ENCODE results near the gene HAUS8. TPM values are rescaled to one million over a fixed set of nuclear protein-coding genes. Genes with fewer than 3 reads are reported as not detected.

HAUS8 gene
- total and polyA plus RNA-seq, 2 donors (not counting 3 experiments of a cell fraction or from before 2014, with no cell fraction given), result 9.6 to 30.3 TPM

DNA sequence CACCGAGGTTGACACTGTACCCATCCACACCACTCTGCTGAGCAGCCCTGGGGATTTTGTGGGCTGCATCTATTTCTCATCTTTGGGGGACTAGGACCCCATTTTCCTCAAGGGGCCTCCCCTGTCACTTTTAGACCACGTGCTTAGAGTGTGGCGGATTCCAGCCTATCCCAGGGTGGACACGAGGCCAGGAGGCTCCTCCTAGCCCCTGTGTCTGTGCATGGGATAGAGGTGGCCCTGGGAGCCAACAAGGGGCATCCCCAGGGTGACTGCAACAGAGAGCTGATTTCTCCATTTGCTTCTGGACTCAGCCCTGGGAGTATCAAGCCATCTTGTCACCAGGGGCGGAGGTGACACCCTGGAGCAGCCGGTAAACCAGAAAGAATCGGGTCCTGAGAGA is 72.8 kb downstream of the HAUS8 start:
- Histone ChIP-seq H3K9me3 (replicated peaks; ENCODE audit: control insufficient read depth, insufficient read depth, low read length) (no peaks in the 10 kb centered on the region), H3K9me1 (replicated peaks; ENCODE audit: control insufficient read depth, extremely low read depth, insufficient read depth, low read length) (no peaks in the 10 kb centered on the region), H4K20me1 (replicated peaks; ENCODE audit: control insufficient read depth, extremely low read depth, insufficient read depth, low read length) (no peaks in the 10 kb centered on the region), H3K36me3 (ENCODE audit: control insufficient read depth in 2 of 2, extremely low read depth in 1 of 2, insufficient read depth in 2 of 2, low read length in 2 of 2) (no peaks in the 10 kb centered on the region), H3K4me1 (ENCODE audit: control insufficient read depth, extremely low read depth, insufficient read depth, low read length) (no peaks in the 10 kb centered on the region), H3K27me3 (ENCODE audit: control insufficient read depth in 2 of 2, insufficient read depth in 2 of 2, low read length in 2 of 2) (no peaks in the 10 kb centered on the region), H3K79me2 (ENCODE audit: control insufficient read depth, insufficient read depth, low read length) (no peaks in the 10 kb centered on the region), H3K27ac (ENCODE audit: insufficient read depth, low read depth, low read length) (no peak overlapping the region), H3K9ac (replicated peaks; ENCODE audit: extremely low read depth, insufficient read depth, low read length) (no peak overlapping the region), H3K4me3 (replicated peaks in 1 of 3; ENCODE audit: insufficient read depth in 1 of 3, low read depth in 1 of 3, low read length in 3 of 3) (no peak overlapping the region), H3K4me2 (ENCODE audit: insufficient read depth, low read length) (no peak overlapping the region), H2AFZ (ENCODE audit: low read depth, low read length) (no peak overlapping the region)
- dilution Hi-C loops (cut with MboI; ENCODE audit: extremely low pct_ligation_motif_present, low sequenced_read_pairs), result no loop called here
- TF ChIP-seq POLR2A (IDR thresholded peaks at IDR 0.05; ENCODE audit: low read depth, low read length) (no peak), JUN (IDR thresholded peaks at IDR 0.05; ENCODE audit: borderline replicate concordance, insufficient read depth, insufficient read length, low read depth) (no peak), FOS (IDR thresholded peaks at IDR 0.05; ENCODE audit: borderline replicate concordance, insufficient read depth, low read length) (no peak), GATA2 (IDR thresholded peaks at IDR 0.05; ENCODE audit: insufficient read depth, insufficient read length, low read depth, low read length) (no peak)
- FAIRE-seq, result no peak
- ChIA-PET CTCF (interaction anchor here (0.6 kb wide), 1 partner anchor 53 kb away, joined by 3 read pairs; no protein-coding TSS in a partner anchor), POLR2A (no interaction called here)
- no peak for DNase-seq (ENCODE audit: low read depth, low spot score)
- intact Hi-C loops (cut with micrococcal nuclease), result no loop called here
- BruUV-seq (replicated peaks), result no TSS peak

DNA sequence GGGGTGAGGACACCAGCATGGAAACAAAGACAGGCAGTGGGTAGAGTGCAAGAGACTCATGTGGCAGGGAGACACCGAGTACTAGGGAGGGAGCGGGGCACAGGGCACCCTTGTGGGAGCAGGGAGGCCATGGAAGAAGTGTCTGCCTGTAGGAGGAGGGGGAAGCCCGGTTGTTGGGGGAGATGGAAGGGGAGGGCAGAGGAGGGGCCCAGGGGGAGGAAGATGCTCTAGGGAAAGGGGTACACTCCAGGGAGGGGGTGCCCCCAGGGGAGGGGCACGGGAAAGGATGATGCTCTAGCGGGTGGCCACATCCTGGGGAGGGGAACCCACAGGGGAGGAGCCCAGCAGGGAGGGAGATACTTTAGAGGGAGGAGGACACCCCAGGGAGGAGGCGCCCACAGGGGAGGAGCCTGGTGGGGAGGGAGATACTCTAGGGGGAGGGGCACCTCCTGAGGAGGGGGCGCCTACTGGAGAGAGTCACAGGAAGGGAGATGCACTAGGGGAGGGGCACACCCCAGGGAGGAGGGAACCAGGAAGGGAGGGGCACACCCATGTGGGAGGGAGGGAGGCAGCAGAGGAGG is 73.6 kb downstream of the HAUS8 start:
- ChIA-PET CTCF (no interaction called here), POLR2A (no interaction called here)
- H3K79me2 ChIP-seq (ENCODE audit: control insufficient read depth, insufficient read depth, low read length), result no peaks in the 10 kb centered on the region
- no peak for DNase-seq (ENCODE audit: low read depth, low spot score)
- H3K4me2 ChIP-seq (ENCODE audit: insufficient read depth, low read length), result no peak overlapping the region
- FAIRE-seq, result no peak
- no peaks in the 10 kb centered on the region for H3K9me3 ChIP-seq (replicated peaks; ENCODE audit: control insufficient read depth, insufficient read depth, low read length)
- no peaks in the 10 kb centered on the region for H3K9me1 ChIP-seq (replicated peaks; ENCODE audit: control insufficient read depth, extremely low read depth, insufficient read depth, low read length)
- no peaks in the 10 kb centered on the region for H3K4me1 ChIP-seq (ENCODE audit: control insufficient read depth, extremely low read depth, insufficient read depth, low read length)
- no peak overlapping the region for H2AFZ ChIP-seq (ENCODE audit: low read depth, low read length)
- no peak overlapping the region for H3K4me3 ChIP-seq (replicated peaks in 1 of 3; ENCODE audit: insufficient read depth in 1 of 3, low read depth in 1 of 3, low read length in 3 of 3)
- no peaks in the 10 kb centered on the region for H3K36me3 ChIP-seq (ENCODE audit: control insufficient read depth in 2 of 2, extremely low read depth in 1 of 2, insufficient read depth in 2 of 2, low read length in 2 of 2)
- no peaks in the 10 kb centered on the region for H3K27me3 ChIP-seq (ENCODE audit: control insufficient read depth in 2 of 2, insufficient read depth in 2 of 2, low read length in 2 of 2)
- no peak overlapping the region for H3K27ac ChIP-seq (ENCODE audit: insufficient read depth, low read depth, low read length)
- H3K9ac ChIP-seq (replicated peaks; ENCODE audit: extremely low read depth, insufficient read depth, low read length), result no peak overlapping the region
- intact Hi-C loops (cut with micrococcal nuclease) (no loop called here), dilution Hi-C loops (cut with MboI; ENCODE audit: extremely low pct_ligation_motif_present, low sequenced_read_pairs) (no loop called here)
- no peaks in the 10 kb centered on the region for H4K20me1 ChIP-seq (replicated peaks; ENCODE audit: control insufficient read depth, extremely low read depth, insufficient read depth, low read length)
- no TSS peak for BruUV-seq (replicated peaks)
- no peak for TF ChIP-seq POLR2AphosphoS5 (IDR thresholded peaks at IDR 0.05; ENCODE audit: insufficient read depth, low read depth, low read length)
- TF ChIP-seq EZH2 (IDR thresholded peaks at IDR 0.05; ENCODE audit: borderline replicate concordance, low read depth, low read length, severe bottlenecking), result no peak
- no peak for TF ChIP-seq POLR2A (IDR thresholded peaks at IDR 0.05; ENCODE audit: low read depth, low read length)
- no peak for TF ChIP-seq MYC (IDR thresholded peaks at IDR 0.05; ENCODE audit: low read depth, low read length)
- TF ChIP-seq, protein P1, sequence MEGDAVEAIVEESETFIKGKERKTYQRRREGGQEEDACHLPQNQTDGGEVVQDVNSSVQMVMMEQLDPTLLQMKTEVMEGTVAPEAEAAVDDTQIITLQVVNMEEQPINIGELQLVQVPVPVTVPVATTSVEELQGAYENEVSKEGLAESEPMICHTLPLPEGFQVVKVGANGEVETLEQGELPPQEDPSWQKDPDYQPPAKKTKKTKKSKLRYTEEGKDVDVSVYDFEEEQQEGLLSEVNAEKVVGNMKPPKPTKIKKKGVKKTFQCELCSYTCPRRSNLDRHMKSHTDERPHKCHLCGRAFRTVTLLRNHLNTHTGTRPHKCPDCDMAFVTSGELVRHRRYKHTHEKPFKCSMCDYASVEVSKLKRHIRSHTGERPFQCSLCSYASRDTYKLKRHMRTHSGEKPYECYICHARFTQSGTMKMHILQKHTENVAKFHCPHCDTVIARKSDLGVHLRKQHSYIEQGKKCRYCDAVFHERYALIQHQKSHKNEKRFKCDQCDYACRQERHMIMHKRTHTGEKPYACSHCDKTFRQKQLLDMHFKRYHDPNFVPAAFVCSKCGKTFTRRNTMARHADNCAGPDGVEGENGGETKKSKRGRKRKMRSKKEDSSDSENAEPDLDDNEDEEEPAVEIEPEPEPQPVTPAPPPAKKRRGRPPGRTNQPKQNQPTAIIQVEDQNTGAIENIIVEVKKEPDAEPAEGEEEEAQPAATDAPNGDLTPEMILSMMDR (IDR thresholded peaks at IDR 0.05; ENCODE audit: extremely low read depth in 1 of 2, insufficient read depth in 1 of 2, low read depth in 1 of 2, low read length in 2 of 2), result no peak
- TF ChIP-seq GATA2 (IDR thresholded peaks at IDR 0.05; ENCODE audit: insufficient read depth, insufficient read length, low read depth, low read length), result no peak
- TF ChIP-seq JUN (IDR thresholded peaks at IDR 0.05; ENCODE audit: borderline replicate concordance, insufficient read depth, insufficient read length, low read depth), result no peak
- TF ChIP-seq, protein P2, sequence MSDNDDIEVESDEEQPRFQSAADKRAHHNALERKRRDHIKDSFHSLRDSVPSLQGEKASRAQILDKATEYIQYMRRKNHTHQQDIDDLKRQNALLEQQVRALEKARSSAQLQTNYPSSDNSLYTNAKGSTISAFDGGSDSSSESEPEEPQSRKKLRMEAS (IDR thresholded peaks at IDR 0.05; ENCODE audit: insufficient read depth, insufficient read length), result no peak
- no peak for TF ChIP-seq FOS (IDR thresholded peaks at IDR 0.05; ENCODE audit: borderline replicate concordance, insufficient read depth, low read length)
